PFSK-1 (cell line): ENCODE results near the gene DLD. TPM values are rescaled to one million over a fixed set of nuclear protein-coding genes. Genes with fewer than 3 reads are reported as not detected.
A peak's percentile ranks its signal among the peaks of the same experiment; 100 is the strongest.

Source experiments
- FOXP2 ChIP-seq: optimal IDR thresholded peaks from 2 replicates; pipeline ENCODE3; 2011; ENCODE audit warnings: borderline replicate concordance, control low read depth, inconsistent platforms; ENCODE audit not compliant: insufficient read depth; ENCODE audit errors: extremely low read length, extremely low read depth
- POLR2AphosphoS5 ChIP-seq: IDR thresholded peaks from 2 replicates; pipeline ENCODE4 v1.6.1; 2012; ENCODE audit warnings: low read depth, mild to moderate bottlenecking, control low read depth, low read length, moderate library complexity
- SIN3A ChIP-seq: IDR thresholded peaks from 2 replicates; pipeline ENCODE4 v1.6.1; 2012; ENCODE audit warnings: mild to moderate bottlenecking, low read length, moderate library complexity, borderline replicate concordance; ENCODE audit not compliant: insufficient read depth
- TAF1 ChIP-seq: IDR thresholded peaks from 2 replicates; pipeline ENCODE4 v1.6.1; 2012; ENCODE audit warnings: low read length, control low read depth, borderline replicate concordance; ENCODE audit not compliant: insufficient read depth
- polyA plus RNA-seq: library from polyadenylated mRNA; unstranded; fragments of >200 nt; gene quantifications from one replicate; pipeline ENCODE4 v1.2.1, GENCODE V29; 2012; ENCODE audit warnings: low read depth, missing spikeins; ENCODE audit not compliant: insufficient read length
- TF ChIP-seq, protein P1 (sequence below), 2 experiments: IDR thresholded peaks; 2 replicates each; pipeline versions ENCODE4 v1.6.1 to v1.8.0; 2011 to 2012; ENCODE audit warnings: low read depth in 2 of 2, low read length in 2 of 2, control low read depth in 1 of 2, inconsistent platforms in 1 of 2, mild to moderate bottlenecking in 1 of 2, moderate library complexity in 1 of 2; ENCODE audit not compliant: insufficient read depth in 1 of 2

Gene DLD, protein sequence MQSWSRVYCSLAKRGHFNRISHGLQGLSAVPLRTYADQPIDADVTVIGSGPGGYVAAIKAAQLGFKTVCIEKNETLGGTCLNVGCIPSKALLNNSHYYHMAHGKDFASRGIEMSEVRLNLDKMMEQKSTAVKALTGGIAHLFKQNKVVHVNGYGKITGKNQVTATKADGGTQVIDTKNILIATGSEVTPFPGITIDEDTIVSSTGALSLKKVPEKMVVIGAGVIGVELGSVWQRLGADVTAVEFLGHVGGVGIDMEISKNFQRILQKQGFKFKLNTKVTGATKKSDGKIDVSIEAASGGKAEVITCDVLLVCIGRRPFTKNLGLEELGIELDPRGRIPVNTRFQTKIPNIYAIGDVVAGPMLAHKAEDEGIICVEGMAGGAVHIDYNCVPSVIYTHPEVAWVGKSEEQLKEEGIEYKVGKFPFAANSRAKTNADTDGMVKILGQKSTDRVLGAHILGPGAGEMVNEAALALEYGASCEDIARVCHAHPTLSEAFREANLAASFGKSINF
- 84.5 TPM for polyA plus RNA-seq

DNA sequence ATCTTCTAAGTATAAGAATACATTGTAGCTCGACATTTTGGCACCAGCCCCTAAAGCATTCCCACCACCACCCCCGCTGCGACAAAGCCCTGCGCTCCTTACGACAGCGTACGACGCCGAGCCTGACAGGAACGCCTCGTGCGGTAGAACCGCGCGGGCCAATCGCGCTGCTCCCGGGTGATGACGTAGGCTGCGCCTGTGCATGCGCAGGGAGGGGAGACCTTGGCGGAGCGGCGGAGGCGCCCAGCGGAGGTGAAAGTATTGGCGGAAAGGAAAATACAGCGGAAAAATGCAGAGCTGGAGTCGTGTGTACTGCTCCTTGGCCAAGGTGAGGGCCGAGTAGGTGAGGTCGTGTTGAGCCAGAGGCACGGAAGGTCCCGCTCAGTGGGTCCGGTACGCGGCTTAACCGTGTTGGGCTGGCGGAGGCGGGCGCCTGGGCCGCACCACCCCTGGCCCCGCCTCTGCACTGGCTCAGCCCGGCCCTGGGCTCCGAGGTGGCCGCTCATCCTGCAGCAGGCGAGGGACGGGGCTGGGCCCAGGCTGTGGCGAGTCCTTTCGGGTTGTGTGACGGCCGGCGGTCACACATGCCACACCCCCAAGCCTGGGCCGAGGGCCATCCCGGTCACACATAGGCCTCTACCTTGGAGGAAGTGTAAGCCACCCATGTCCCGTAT lies at the start of gene DLD:
Gene DLD, plus strand, starts transcription at position 222 of the 674 bp plus-strand sequence. Its CDS starts 68 bp downstream, at position 290.
- TF ChIP-seq FOXP2, result peak; percentile 75
- TF ChIP-seq, protein P1, sequence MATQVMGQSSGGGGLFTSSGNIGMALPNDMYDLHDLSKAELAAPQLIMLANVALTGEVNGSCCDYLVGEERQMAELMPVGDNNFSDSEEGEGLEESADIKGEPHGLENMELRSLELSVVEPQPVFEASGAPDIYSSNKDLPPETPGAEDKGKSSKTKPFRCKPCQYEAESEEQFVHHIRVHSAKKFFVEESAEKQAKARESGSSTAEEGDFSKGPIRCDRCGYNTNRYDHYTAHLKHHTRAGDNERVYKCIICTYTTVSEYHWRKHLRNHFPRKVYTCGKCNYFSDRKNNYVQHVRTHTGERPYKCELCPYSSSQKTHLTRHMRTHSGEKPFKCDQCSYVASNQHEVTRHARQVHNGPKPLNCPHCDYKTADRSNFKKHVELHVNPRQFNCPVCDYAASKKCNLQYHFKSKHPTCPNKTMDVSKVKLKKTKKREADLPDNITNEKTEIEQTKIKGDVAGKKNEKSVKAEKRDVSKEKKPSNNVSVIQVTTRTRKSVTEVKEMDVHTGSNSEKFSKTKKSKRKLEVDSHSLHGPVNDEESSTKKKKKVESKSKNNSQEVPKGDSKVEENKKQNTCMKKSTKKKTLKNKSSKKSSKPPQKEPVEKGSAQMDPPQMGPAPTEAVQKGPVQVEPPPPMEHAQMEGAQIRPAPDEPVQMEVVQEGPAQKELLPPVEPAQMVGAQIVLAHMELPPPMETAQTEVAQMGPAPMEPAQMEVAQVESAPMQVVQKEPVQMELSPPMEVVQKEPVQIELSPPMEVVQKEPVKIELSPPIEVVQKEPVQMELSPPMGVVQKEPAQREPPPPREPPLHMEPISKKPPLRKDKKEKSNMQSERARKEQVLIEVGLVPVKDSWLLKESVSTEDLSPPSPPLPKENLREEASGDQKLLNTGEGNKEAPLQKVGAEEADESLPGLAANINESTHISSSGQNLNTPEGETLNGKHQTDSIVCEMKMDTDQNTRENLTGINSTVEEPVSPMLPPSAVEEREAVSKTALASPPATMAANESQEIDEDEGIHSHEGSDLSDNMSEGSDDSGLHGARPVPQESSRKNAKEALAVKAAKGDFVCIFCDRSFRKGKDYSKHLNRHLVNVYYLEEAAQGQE (IDR thresholded peaks at IDR 0.05; ENCODE audit: insufficient read depth in 1 of 2, low read depth in 2 of 2, low read length in 2 of 2), result no peak; a peak in 1 of 4 replicates
- TF ChIP-seq SIN3A, result peak; percentile 52; the same call in 1 of the 2 replicates
- peak; percentile 35; the same call in 1 of the 2 replicates for TF ChIP-seq TAF1
- TF ChIP-seq POLR2AphosphoS5, result peak; percentile 94

DNA sequence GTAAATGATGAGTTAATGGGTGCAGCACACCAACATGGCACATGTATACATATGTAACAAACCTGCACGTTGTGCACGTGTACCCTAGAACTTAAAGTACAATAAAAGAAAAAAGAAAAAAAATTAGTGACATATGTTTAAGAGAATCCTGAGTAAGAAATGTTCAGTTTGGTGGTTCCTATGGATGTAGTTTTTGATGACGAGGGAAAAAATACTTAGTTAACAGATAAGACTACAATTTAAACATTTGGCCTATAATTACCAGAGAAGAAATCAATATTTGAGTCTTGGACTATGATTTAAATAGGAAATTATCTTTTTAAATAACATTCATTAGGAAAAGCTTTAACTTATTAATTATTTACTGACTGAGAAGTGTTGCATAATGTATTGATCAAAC lies 48.8 kb upstream of the DLD start:
- TF ChIP-seq SIN3A (no peak), FOXP2 (no peak), POLR2AphosphoS5 (no peak), TAF1 (no peak)
- TF ChIP-seq, protein P1 (IDR thresholded peaks at IDR 0.05; ENCODE audit: insufficient read depth in 1 of 2, low read depth in 2 of 2, low read length in 2 of 2), result no peak

DNA sequence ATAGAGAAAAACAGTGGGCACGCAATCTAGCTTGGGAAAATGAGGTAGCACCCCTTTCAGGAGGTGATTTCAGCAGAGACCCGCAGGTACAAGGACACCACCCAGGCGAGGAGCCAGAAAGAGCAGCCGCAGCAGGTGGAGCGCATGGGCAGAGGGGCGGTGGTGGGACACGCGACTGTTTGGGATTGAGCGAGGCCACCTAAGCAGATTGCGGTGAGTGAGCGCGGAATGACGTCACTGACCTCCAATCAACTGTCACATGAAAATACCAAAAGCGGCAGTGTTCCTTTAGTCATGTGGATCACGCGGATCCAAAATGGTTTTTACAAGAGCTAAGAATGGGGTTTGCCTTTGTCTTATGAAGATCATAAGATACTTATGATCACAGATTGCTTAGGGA lies 47.8 kb upstream of the DLD start:
- TF ChIP-seq FOXP2, result no peak
- no peak for TF ChIP-seq SIN3A
- TF ChIP-seq, protein P1 (IDR thresholded peaks at IDR 0.05; ENCODE audit: insufficient read depth in 1 of 2, low read depth in 2 of 2, low read length in 2 of 2), result no peak
- TF ChIP-seq POLR2AphosphoS5, result no peak
- no peak for TF ChIP-seq TAF1

DNA sequence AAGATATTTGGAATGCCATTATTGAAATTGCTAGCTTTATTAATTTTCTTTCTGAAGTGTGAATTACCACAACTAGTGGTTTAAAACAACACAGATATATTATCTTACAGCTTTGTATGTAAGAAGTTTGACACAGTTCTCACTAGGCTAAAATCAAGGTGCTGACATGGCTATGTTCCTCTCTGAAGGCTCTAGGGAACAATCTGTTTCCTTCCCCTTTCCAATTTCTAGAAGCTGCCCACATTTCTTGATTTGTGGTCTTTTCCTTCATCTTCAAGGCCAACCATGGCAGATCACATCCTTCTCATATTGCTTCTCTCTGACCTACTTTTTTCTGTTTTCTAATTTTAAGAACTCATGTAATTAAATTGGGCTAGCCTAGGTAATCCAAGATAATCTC lies 44.7 kb upstream of the DLD start:
- TF ChIP-seq POLR2AphosphoS5 (no peak), SIN3A (no peak), FOXP2 (no peak), TAF1 (no peak)
- TF ChIP-seq, protein P1 (IDR thresholded peaks at IDR 0.05; ENCODE audit: insufficient read depth in 1 of 2, low read depth in 2 of 2, low read length in 2 of 2), result no peak
